Gastrocnemius medialis (tissue), 4 donors: ENCODE data around the gene ZNF579. TPM values are rescaled to one million over a fixed set of nuclear protein-coding genes. Genes with fewer than 3 reads are reported as not detected.

Experiments
- ATAC-seq, 2 donors: fragments of 150-250 bp; one replicate each; pipeline ENCODE4 v1.9.1; 2016
- DNase-seq, 2 donors: peaks; one replicate each; pipeline ENCODE4 v3.0.0-alpha.2; 2019
- H3K27ac ChIP-seq, 4 donors: fragments of 200-600 bp; sonication (generic); 1 replicate in 1 of 4; 2 replicates in 3 of 4; pipeline ENCODE4 v1.5.1; 2016 to 2018; ENCODE audit warnings: mild to moderate bottlenecking in 2 of 4, moderate library complexity in 1 of 4
- H3K27me3 ChIP-seq, 3 donors: fragments of 200-600 bp; sonication (generic) in 2 of 3; 1 replicate in 1 of 3; 2 replicates in 2 of 3; pipeline versions ENCODE4 v1.5.1 to v1.6.0; 2016 to 2019; ENCODE audit warnings: mild to moderate bottlenecking in 1 of 3, moderate library complexity in 1 of 3
- H3K36me3 ChIP-seq, 2 donors: fragments of 200-600 bp; sonication (generic) in 1 of 2; one replicate each; pipeline ENCODE4 v1.5.1; 2017 to 2018
- H3K4me1 ChIP-seq, 2 donors: fragments of 200-600 bp; sonication (generic) in 1 of 2; one replicate each; pipeline ENCODE4 v1.5.1; 2016 to 2017; ENCODE audit warnings: mild to moderate bottlenecking in 2 of 2
- H3K4me3 ChIP-seq, 4 donors: fragments of 200-600 bp; sonication (generic) in 3 of 4; 1 replicate in 1 of 4; 2 replicates in 3 of 4; pipeline ENCODE4 v1.5.1; 2016 to 2019; ENCODE audit warnings: mild to moderate bottlenecking in 2 of 4
- H3K9me3 ChIP-seq, 3 donors: fragments of 200-600 bp; sonication (generic) in 2 of 3; 1 replicate in 1 of 3; 2 replicates in 2 of 3; pipeline ENCODE4 v1.5.1; 2016 to 2019
- CTCF ChIP-seq, 5 experiments: fragments of 450-650 bp in 3 of 5; fragments of 200-600 bp in 2 of 5; sonication (generic) in 2 of 5; IDR thresholded peaks in 4 of 5; conservative IDR thresholded peaks in 1 of 5; 1 replicate in 4 of 5; 2 replicates in 1 of 5; pipeline ENCODE4 v1.5.1; 2016 to 2019; ENCODE audit warnings: antibody characterized with exemption in 5 of 5, mild to moderate bottlenecking in 3 of 5, moderate library complexity in 3 of 5
- POLR2A ChIP-seq, 2 donors: fragments of 450-650 bp; IDR thresholded peaks; one replicate each; pipeline ENCODE4 v1.6.1; 2017; ENCODE audit warnings: antibody characterized with exemption in 2 of 2, mild to moderate bottlenecking in 2 of 2, moderate library complexity in 2 of 2
- in situ Hi-C, 4 donors: fragments of 200-750 bp; cut with MboI; loops; one replicate each; pipeline versions ENCODE4 v1.15.0 to v1.8.0; 2017; ENCODE audit warnings: low sequenced_read_pairs in 4 of 4
- intact Hi-C: fragments of 100-400 bp; cut with DNase I; formaldehyde crosslinking; loops from one replicate; pipeline ENCODE4 v1.15.1; 2023; ENCODE audit warnings: low total_unique reads
- total RNA-seq, 4 donors: library from RNA; depleted of rRNA; stranded (reverse); fragments of >200 nt; gene quantifications; one replicate each; pipeline versions ENCODE4 v1.1.0 to v1.2.3, GENCODE V29; 2016

The ZNF579 gene
- total RNA-seq, 4 donors from 2014 or later, result 15.0 to 19.3 (median 16.8) TPM

DNA sequence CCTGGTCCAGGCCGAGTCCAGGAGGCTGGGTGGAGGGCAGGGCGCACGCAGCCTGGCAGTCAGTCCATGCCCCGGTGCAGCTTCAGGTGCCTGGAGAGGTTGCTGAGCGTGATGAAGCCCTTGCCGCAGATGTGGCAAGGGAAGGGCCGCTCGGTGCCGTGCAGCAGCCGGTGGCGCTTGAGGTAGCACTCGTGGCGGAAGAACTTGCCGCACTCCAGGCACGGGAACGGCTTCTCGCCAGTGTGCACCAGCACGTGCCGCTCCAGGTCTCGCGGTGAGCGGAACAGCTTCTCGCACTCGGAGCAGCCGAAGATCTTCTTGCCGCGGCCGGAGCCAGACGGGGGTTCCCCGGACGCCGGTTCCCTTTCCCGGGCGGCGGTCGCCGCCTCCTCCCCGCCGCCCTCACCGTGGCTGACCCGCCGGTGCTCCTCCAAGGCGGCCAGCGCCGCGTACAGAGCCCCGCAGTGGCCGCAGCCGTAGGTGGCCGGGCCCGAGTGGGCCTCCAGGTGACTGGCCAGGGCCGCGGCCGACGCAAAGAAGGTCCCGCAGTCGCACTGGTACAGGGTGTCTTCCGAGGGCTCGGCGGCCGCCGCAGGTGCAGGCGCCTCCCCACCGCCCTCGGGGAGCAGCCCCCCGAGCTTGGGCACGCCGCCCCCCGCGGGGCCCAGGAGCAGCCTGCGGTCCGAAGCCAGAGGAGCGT, 11.9 kb upstream of the ZNF579 start:
- peaks cover 11 to 16% of the 10 kb centered on the region in 2 donors for H3K4me1 ChIP-seq
- TF ChIP-seq CTCF (IDR thresholded peaks at IDR 0.05 in 4 of 5, conservative IDR thresholded peaks at IDR 0.05 in 1 of 5) (no peak), POLR2A (IDR thresholded peaks at IDR 0.05) (no peak)
- H3K9me3 ChIP-seq, result no peaks in the 10 kb centered on the region
- H3K27ac ChIP-seq, result no peak overlapping the region
- in situ Hi-C loops (no loop called here), intact Hi-C loops (no loop called here)
- H3K4me3 ChIP-seq, result no peak overlapping the region
- peaks cover 0 to 16% of the 10 kb centered on the region in 2 donors for H3K36me3 ChIP-seq
- DNase-seq, result no peak
- no peak for ATAC-seq
- H3K27me3 ChIP-seq, result no peaks in the 10 kb centered on the region

GRCh38 chr19:55591555-55591954, 10.9 kb upstream of the ZNF579 start:
- no peak overlapping the region for H3K4me3 ChIP-seq
- intact Hi-C loops (no loop called here), in situ Hi-C loops (no loop called here)
- peaks cover 21 to 24% of the 10 kb centered on the region in 2 donors for H3K4me1 ChIP-seq
- H3K27ac ChIP-seq, result no peak overlapping the region
- ATAC-seq (no peak), DNase-seq (no peak)
- peaks cover 0 to 16% of the 10 kb centered on the region in 2 donors for H3K36me3 ChIP-seq
- H3K9me3 ChIP-seq, result no peaks in the 10 kb centered on the region
- H3K27me3 ChIP-seq, result peaks cover 0 to under 1% (median 0%) of the 10 kb centered on the region in 3 donors
- TF ChIP-seq POLR2A (IDR thresholded peaks at IDR 0.05) (no peak), CTCF (IDR thresholded peaks at IDR 0.05 in 4 of 5, conservative IDR thresholded peaks at IDR 0.05 in 1 of 5) (no peak)

- Histone ChIP-seq H3K4me3 (no peak overlapping the region), H3K9me3 (no peaks in the 10 kb centered on the region), H3K36me3 (peaks cover 0 to 8% of the 10 kb centered on the region in 2 donors), H3K4me1 (peaks cover 23 to 27% of the 10 kb centered on the region in 2 donors), H3K27ac (no peak overlapping the region), H3K27me3 (peaks cover 3 to 9% (median 6%) of the 10 kb centered on the region in 3 donors)
- ATAC-seq (no peak), DNase-seq (no peak)
- in situ Hi-C loops, result no loop called here
- no peak for TF ChIP-seq CTCF (IDR thresholded peaks at IDR 0.05 in 4 of 5, conservative IDR thresholded peaks at IDR 0.05 in 1 of 5)
- TF ChIP-seq POLR2A (IDR thresholded peaks at IDR 0.05), result no peak
- intact Hi-C loops, result no loop called here
These were observed 10.0 kb upstream of the ZNF579 start for GRCh38 chr19:55590617-55591016.

DNA sequence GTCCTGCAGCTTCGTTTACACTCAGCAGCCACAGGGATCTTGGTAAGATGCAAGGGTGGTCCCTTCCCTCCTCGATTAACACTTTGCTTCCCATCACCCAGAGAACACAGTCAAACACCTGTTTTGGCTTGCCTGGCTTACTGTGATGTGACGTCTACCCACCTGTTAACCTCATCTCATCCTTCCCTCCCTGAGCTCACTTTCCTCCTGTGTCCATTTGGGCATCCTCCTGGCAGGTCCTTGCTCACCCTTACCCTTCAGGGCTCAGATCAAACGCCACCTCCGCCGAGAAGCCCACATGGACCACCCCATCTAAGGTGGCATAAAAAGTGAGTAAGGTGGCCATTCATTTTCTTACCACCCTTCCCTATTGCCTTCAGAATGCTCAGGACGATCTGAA, 9.5 kb upstream of the ZNF579 start:
- ATAC-seq (no peak), DNase-seq (no peak)
- Histone ChIP-seq H3K27ac (no peak overlapping the region), H3K4me1 (peaks cover 20 to 23% of the 10 kb centered on the region in 2 donors), H3K4me3 (no peak overlapping the region), H3K36me3 (peaks cover 0 to 5% of the 10 kb centered on the region in 2 donors), H3K9me3 (no peaks in the 10 kb centered on the region), H3K27me3 (peaks cover 3 to 11% (median 6%) of the 10 kb centered on the region in 3 donors)
- intact Hi-C loops (no loop called here), in situ Hi-C loops (no loop called here)
- TF ChIP-seq CTCF (IDR thresholded peaks at IDR 0.05 in 4 of 5, conservative IDR thresholded peaks at IDR 0.05 in 1 of 5), result no peak
- TF ChIP-seq POLR2A (IDR thresholded peaks at IDR 0.05), result no peak
